Hematopoietic multipotent progenitor cell treated with erythropoietin and hydrocortisone succinate and interleukin-3 and kit ligand, for 6 days (in vitro differentiated cells): ENCODE measurements around the gene ANP32A.

Experiments used
- DNase-seq: peaks from one replicate; pipeline ENCODE4 v3.0.0-alpha.2; 2015

ANP32A gene

DNA sequence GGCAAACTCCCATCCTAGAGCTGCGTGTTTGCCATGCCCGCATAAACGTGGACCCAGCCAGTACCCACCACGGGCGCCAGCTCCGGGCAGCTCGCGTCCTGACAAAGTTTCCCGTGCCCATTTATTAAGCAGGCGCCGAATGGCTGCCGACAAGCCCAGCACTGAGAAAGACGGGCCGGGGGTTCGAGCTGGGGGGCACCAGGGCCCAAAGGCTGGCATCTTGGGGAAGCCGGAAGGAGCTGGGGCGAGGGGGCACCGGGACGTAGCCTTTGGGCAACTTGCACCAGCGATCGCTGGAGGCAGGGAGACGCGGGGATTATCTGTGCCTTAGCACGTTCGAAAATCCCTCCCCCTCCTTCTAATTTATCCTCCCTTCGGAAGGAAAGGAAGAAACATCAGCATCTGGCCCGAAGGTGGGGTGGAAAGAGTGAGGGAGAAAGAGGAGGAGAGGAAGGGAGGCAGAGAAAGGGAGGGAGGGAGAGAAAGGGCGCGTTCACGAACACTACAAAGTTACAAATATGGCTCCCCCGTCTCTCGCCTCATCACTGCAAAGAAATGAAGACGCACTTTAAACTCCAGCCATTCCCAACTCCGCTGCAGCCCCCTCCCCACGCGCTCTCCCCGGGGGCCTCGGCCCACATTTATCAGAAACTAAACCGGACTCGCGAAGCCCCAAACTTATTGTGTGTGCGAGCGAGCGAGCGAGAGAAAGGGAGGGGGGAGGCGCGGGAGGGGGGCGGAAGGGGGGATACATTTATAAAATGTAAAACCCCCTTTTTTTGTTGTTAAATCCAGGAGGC is 1.0 kb downstream of the ANP32A start:
- DNase-seq: peak; percentile 80

DNA sequence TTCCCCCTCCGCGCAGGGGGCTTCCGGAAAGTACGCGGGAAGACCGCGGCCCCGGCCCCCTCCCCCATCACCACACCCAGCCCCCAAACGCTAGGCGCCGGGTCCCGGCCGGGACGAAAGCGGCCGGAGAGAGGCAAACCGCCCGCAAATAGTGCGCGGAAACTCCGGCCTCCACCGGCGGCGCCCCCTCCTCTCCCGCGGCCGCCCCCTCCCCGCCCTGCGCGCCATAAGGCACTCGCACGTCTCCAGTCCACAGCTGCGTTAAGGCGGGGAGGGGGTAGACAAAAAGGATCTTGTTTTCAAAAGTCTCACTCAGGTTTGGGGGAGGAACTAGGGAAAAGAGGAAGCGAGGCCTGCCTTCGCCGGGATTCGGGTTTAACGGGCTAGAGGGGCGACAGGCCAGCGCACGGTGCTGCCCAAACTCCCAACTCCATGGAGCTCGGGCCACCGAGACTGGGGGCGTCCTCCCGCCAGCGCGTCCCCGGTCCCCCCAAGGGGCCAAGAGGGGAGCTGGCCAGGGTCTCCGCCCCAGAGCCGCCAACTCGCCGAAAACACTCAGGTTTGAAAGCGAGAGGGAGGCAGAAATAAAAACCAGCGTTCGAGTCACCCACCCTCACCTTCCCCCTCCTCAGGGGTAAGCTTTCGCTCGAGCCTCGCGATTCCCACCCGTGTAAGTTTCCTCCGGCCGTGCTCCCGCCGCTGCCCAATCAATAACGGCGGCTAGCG is 1.8 kb downstream of the ANP32A start:
- DNase-seq: peak; percentile 76

DNA sequence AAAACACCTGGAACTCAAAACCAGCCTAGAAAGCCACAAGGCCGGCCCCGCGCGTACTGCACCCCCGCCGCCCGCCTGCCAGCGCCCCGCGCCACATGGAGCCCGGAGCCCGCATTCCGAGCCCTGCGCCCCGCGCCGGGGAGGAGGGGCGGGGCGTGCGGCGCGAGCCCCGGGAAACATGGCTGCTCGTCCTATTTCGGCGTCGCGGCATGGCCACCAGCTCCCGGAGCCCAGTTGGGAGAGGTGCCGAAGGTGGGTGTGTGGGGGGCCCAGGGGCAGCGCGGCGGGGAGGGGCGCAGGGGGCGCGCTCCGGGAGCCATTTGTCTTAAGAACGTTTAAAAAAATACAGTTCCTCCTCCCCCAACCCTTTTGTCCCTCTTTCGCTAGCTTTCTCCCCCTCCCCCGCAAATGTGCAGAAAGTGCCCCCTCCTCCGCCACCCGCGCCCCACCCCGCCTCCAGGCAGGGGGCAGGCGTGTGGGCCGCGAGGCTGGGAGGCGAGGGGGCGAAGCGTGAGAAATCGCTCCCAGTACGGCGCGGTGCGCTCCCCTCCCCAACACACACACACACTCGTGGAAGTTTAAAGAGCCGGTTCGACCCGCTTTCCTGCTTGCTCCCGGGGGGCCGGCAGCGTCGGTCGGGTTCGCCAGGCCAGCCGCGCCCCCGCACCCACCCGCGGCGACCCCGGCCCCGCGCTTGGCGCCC is 2.5 kb downstream of the ANP32A start:
- peak; percentile 88 for DNase-seq

DNA sequence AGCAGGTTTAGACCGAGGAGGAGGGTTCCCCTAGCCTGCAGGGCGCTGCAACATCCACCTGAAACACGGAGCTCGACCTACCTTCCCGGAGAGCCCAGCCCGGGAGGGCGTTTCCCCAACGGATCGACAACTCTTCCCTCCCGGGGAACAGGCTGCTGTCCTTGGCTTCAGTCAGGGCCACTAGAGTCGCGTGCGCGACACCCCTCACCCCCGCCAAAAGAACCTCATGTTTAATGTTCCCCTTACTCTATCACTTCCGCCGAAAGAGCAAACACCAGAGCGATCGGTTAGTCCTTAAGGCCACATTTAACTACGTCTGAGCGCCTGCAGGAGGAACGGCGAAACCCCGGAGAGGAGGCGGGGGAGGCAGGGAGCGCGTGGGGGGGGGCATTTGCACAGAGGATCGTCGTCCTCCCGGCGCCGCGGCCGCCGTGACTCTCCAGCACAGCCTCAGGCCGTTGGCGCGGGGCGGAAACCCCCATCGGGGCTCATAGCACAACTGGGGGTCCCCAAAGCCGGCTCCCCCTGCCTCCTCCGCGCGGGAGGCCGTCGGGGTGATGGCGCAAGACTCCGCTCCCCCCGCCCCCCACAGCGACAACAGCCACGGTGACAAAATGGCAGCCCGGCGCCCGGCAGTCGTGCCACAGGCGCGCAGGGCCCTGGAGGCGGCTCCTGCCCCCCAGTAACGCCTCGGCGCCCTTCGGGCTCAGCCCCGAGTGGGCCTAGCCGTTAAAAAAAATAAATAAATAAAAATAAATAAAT is 3.2 kb downstream of the ANP32A start:
- peak; percentile 83 for DNase-seq

DNA sequence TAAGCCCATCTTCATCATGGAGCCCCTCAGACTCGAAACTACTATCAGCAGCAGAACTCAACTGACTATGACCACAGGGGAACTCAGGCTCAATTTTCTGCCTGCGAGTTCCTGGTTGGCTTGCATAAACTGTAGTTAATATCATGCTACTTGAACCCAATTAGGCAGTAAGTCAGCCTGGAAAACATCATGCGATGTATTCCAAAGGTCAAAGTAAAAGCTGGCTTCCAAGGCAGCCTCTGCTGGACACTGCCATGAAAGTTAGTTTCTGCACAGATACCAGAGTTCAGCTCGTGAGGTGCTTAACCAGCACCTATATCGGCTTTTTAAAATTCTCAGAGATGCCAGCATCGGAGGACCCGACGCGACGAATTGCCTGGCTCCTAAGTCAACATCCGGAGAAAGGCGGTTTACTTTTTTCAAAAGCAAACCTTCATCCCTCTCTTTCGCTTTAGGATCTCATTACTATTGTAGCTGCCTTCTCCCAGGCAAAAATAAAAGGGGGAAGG is 3.8 kb downstream of the ANP32A start:
- DNase-seq: peak; percentile 56

DNA sequence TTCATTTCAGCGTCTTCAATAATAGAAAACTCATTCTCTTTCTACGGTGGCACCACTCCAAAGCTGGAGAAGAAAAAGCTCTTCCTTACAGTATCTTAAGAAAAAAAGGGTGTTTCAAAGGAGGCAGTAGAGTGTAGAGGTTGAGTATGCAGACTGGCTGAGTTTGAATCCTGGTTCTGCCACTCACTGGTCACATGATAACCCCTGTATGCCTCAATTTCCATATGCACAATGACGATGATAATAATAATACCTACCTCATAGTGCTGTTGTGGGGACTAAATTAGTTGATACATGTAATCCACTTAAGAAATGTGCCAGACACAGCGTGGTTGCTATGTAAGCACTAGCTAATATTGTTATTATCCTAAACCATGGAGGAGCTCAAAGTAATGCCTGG is 4.5 kb downstream of the ANP32A start:
- DNase-seq: no peak

DNA sequence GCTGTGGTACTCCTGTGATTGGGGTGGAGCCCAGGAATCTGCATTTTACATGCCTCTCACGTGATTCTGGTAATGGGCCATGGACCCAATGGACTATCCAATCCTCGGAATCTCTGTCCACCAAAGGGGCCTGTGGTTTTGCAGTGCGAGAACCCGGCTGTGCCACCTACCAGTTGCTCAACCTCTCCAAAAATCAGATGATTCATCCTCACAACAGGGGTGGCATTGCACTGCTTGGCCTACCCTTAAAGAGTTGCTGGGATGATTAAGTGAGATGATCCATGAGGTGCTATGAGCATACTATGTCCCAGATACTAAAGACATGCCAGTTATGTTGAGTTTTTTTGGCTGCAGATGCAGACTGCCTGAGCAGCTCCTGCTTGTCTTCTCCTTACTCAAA is 5.1 kb downstream of the ANP32A start:
- DNase-seq: peak; percentile 44

DNA sequence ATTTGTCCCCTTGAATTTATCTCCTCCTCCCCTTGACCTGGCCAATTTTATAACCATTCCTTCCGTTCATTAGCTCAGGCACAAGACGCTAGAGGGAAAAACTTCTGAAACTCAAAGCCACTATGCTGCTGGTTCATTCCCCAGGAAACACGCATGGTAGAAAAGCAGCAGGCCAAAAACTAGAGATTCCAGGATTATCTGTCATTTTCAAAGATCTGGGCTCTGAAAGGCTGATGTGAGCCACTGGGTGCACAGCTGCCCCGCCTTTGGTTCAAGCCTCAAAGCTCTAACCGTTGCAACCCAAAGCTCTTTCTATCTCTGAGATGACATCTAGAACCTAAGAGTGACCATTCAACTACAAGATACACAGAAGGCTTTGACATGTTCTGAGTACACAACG is 6.1 kb downstream of the ANP32A start:
- DNase-seq: peak; percentile 42

DNA sequence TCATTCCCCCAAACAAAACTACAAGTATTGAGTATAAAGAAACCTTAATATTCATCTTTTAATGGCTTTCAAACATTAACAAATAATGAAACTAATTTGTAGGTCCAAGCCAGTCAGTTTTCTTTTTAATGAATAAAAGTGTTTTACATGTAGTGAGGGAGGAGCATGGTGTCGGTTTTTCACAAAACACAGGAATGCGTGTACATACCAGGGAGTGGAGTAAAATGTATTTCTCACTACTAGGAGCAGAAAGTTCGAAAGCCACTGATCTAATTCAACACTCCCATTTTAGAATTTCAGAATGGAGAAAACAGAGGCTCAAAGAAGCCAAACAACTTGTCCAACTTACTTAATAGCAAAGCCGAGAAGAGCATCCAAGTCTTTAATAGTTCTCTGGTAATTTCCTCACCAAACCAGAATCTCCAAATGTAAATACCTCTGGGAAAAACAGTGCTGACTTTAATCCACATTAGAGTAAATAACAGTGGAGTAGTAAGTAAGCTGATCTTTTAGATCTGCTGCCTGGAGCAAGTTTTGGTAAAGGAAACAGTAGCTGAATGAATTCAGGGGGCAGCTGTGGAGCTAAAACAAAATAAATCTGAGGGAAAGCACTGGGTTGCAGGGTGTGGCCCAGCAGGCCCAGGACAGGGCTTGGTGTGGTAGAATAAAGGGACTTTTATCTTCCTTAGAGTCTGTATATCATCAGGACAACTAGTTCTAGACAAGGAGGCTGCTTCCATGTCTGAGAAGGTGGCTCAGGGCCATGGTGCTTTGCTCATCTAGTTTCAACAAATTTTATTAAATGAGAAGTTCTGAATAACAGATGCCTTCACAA is 7.9 kb downstream of the ANP32A start:
- DNase-seq: no peak

DNA sequence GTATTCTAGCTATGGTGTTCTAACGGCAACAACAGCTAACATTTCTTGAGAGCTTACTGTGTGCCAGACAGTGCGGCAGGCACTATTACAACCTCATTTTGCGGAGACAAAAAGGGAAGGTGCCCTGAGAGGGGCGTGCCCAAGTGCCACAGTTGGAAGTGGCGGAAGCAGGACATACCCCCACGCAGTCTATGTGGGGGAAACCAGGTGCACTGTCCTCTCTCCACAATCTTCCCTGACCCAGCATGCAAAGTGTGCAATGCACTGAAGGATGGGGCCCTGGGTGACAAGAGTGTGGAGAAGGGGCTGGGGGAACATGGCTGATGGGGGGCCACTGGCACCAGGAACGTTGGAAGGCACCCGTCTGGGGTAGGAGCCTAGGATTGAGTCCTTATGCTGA is 8.6 kb downstream of the ANP32A start:
- DNase-seq: no peak

DNA sequence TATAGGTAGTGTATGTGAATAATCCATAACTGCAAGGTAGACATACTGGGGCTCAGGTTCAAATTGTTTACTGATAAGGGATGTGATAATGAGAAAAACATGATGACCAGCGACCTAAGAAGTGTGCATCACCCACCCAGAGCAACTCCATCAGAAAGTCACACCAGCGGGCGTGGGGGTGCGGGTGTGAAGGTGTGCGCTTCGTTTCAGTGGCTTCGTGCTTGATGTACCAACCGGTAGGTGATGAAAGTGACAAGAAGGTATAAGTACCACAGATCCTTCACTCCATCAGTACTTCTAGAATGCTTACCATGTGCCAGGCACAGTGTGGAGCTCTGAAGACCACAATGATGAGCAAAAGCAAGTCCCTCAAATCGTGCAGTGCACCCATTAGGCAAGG is 11.2 kb downstream of the ANP32A start:
- DNase-seq: no peak

DNA sequence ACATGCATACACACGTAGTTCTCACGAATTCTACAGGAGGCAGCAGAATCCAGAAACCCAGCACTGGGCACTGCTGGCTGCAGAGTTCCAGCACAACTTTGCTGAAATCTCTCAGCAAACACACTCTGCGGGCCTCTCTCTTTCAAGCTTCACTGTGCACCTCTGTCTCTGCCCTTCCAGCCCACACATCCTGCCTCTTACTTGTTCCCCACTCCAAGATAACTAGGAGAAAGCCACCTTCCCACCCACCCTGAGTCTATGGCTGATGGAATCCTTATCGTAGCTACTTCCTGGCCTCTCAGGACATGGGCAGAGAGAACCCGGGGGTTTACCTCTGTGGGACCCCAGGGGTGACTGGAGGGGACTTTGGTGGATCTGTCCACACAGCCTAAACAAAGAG is 11.9 kb downstream of the ANP32A start:
- DNase-seq: no peak

DNA sequence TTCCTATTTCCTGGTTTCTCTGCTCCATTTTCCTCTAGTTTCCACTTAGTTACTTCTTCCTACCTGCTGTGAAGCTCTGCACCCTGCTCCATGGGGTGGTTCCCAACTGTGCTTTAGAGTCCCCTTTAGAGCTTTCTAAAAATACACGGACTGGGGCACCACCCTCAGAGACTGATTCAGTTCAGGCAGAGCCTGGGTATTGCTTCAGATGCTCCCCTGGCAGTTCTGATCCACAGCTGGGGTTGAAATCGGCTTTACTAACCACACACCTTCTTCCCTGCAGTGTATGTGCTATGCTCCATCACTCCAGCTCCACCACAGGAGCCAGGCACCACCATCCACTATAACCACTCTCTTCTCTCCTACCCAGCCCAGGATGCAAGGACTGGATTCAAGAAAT is 12.6 kb downstream of the ANP32A start:
- no peak for DNase-seq

DNA sequence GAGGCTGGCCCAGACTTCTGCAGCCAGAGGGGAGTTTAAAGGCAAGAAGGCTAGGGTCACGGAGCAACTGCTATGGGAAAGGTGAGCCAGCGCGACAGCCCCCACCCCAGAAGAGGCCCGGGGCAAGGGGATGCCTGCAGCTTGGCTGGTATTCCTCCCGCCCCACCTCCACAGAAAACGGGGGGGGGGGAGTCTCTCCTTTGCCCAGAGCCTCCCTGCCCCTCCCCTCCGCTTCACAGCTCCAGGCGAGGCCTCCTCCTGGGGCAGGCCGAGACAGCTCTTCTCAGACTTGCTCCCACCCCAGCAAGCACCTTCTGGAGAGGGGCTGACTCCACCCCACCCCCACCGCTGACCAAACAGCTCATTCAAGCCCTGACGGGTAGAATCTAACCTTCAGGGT is 13.4 kb downstream of the ANP32A start:
- no peak for DNase-seq

DNA sequence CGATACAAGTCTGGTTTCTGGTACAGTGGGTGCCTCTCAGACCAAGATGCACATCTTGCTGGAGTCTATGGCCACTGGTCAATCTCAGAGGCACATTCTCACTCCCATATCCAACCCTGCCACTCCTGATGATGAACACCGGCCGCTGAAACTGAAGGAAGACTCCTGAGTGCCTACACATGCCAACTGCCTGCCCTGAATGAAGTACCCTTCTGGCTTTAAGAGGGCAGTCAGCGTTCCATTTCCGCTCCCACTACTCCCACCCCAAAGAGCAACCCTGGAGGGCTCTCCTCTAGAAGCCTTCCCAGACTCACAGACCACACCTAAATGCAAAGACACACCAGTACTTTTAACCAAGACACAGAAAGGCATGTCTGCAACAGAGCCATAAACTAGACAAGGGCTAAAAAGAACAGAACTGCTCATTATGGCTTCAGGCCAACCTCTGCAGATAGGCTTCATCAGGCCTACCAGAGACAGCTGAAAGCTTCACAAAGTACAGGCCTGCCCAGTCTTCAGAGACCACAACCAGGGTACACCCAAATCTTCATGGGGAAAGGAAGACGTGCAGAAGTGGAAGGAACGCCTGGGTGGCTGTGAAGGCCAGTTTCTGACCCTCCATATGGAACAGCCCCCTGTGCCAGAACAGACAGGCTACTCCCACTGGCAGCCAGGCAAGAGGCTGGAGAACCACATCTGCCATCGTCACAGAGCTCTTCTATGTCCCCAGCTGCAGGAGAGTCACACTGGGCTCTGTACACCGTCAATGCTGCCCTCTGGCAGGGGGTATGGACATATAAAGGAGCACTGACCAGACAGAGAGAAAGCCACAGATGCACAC is 14.3 kb downstream of the ANP32A start:
- peak; percentile 74 for DNase-seq

DNA sequence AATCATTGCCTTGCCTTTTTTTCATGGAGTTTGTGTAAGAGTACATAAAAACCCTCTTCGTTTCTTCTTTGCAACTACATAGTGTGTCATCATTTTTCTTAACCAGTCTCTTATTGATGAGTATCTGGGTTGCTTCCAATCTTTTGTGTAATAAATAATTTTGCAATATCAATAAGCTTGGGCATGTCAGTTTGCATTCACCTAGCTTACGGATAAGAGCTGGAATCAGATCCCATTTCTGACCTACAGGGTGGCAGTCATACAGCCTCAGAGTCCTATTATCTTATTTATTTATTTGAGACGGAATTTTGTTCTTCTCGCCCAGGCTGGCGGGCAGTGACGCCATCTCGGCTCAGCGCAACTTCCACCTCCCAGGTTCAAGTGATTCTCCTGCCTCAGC is 18.3 kb downstream of the ANP32A start:
- DNase-seq: no peak

DNA sequence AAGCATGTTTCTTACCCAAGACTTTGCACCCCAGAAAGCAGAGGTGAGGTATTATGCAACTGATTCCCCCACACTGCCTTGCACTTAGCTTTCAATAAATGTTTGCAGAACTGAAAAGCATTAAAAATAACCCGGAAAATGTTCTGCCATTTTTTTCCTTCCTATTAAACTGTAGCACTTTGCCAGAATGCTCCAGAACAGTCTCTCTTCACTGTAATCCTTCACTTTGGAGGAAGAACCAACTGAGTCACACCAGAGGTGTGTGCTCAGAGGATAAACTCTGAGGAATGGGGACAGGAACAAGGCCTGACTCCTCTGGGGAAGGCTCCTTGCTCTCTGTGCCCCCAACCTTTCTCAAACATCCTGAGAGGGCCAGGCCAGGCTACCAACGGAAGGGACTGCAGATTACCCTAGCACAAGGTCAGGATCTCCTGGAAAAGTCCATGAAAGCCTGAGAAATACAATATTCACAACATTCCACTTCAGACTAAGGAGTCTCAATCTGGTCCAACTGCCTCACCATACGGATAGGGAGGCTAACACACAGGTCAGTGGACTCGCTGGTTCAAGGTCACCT is 19.0 kb downstream of the ANP32A start:
- no peak for DNase-seq

DNA sequence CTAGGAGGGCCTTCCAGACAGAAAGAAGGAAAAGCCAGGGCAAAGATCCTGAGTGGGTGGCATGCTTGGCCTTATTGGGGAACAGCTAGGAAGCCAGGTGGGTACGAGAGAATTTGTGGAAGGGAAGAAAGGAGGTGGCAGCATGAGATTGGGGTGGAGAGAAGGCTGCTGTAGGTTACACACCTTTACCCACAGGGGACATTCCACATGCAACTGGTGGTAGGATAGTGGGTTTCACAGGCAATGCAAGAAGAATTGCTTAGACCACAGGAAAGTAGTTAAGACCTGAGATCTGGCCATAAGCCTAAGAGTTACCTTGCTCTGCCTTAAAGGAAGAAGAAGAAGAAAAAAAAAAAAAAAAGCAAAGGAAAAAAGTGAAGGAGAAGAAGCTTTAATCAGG is 19.8 kb downstream of the ANP32A start:
- no peak for DNase-seq

DNA sequence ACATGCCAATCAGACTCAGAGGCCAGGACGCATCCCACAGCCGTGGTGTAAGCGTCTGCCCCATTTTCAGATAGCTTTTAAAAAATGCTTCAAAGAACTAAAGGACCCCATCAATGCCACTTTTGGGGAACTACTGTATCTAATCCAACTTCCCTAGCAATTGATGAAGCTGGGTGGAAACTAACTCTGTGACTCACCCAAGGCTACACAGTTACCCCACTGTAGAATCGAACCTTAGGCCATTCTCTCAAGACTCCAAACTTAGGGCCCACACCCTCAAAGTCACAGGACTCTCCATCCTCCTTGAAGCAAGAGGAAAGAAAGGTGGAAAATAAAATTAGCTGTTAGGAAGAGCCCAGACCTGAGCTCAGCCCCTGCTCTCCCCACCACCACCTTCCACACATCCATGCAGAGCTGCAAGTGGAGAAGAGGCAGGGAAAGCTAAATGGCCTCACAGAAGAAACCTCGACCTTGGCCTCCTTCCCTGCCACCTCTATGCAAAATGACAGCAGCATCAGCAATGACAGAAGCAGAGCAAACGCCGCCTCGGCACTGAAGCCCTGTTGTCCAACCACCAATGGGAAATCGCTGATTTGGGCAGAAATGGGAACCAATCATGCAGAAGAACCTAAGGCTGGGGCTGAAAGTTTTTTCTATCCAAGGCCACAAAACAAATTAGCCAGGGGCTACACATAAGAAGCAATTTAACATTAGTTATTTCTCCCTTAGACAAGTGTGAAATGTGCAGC is 22.2 kb downstream of the ANP32A start:
- no peak for DNase-seq
